ENCODE measurements around the gene C16orf86. TPM values are rescaled to one million over a fixed set of nuclear protein-coding genes. Genes with fewer than 3 reads are reported as not detected.

Gene C16orf86
- total and polyA plus RNA-seq, 7 donors: 0.46 to 26.1 (median 8.6) TPM

GRCh38 chr16:67668495-67669157 is 2.0 kb downstream of the C16orf86 start:
- TF ChIP-seq POLR2A (IDR thresholded peaks at IDR 0.05) (no peak), POLR2AphosphoS5 (IDR thresholded peaks at IDR 0.05) (no peak), EP300 (IDR thresholded peaks at IDR 0.05) (no peak)
- TF ChIP-seq, protein P1, sequence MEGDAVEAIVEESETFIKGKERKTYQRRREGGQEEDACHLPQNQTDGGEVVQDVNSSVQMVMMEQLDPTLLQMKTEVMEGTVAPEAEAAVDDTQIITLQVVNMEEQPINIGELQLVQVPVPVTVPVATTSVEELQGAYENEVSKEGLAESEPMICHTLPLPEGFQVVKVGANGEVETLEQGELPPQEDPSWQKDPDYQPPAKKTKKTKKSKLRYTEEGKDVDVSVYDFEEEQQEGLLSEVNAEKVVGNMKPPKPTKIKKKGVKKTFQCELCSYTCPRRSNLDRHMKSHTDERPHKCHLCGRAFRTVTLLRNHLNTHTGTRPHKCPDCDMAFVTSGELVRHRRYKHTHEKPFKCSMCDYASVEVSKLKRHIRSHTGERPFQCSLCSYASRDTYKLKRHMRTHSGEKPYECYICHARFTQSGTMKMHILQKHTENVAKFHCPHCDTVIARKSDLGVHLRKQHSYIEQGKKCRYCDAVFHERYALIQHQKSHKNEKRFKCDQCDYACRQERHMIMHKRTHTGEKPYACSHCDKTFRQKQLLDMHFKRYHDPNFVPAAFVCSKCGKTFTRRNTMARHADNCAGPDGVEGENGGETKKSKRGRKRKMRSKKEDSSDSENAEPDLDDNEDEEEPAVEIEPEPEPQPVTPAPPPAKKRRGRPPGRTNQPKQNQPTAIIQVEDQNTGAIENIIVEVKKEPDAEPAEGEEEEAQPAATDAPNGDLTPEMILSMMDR (IDR thresholded peaks at IDR 0.05): no peak
- no peaks in the 10 kb centered on the region for H3K9me3 ChIP-seq
- peaks cover 0 to 8% (median under 1%) of the 10 kb centered on the region in 4 donors for H3K36me3 ChIP-seq
- intact Hi-C loops (cut with DNase I): loop anchor here (1.0 to 5.0 kb wide), 3 partner anchors 121 to 186 kb away; partner anchors contain the start of genes AGRP and ATP6V0D1
- H3K4me1 ChIP-seq: peaks cover 0 to 40% (median 34%) of the 10 kb centered on the region in 4 donors
- H3K27ac ChIP-seq: peak overlapping the region; percentile 91 to 95 (median 92)
- WGBS, 2 donors: 76 to 84% methylated on average over 6 of the region's 6 CpGs
- no peak overlapping the region for H3K4me3 ChIP-seq
- H3K27me3 ChIP-seq: no peaks in the 10 kb centered on the region
- no peak for DNase-seq

DNA sequence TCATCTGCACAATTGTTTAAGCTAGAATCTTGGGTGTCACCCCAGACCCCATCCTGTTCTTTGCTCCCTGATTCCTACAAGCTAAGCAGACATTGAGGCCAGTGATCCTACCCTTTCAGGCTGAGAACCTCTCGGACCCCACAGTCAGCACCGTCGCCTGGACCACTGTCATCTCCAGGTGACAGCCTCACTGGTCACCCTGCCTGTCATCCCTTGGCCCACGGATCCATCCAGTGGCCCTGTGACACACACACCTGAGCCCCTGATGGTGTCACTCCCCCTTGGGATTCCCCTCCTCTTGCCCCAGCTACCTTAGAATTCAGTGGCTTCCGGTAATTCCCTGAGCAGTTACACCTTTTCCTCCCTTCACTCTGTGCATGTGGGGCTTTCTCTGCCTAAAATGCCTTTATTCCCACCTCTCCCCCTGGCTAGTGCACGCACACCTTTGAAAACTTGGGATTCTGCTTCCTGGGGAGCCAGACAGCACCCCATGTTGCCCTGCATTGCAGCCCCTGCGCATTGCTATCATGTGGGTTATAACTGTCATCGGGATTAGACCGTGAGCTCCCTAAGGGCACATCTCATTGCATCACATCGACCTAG is 3.0 kb downstream of the C16orf86 start:
- H3K27me3 ChIP-seq: no peaks in the 10 kb centered on the region
- WGBS, 2 donors: 93% methylated on average over 10 of the region's 10 CpGs
- H3K4me1 ChIP-seq: peaks cover 0 to 50% (median 44%) of the 10 kb centered on the region in 4 donors
- H3K4me3 ChIP-seq: no peak overlapping the region
- intact Hi-C loops (cut with DNase I): loop anchor here (5.0 kb wide), 3 partner anchors 122 to 187 kb away; partner anchors contain the start of genes AGRP and ATP6V0D1
- no peak for DNase-seq
- H3K9me3 ChIP-seq: no peaks in the 10 kb centered on the region
- H3K27ac ChIP-seq: no peak overlapping the region
- TF ChIP-seq, protein P1 (IDR thresholded peaks at IDR 0.05): no peak
- TF ChIP-seq EP300 (IDR thresholded peaks at IDR 0.05) (no peak), POLR2AphosphoS5 (IDR thresholded peaks at IDR 0.05) (no peak), POLR2A (IDR thresholded peaks at IDR 0.05) (no peak)
- no peaks in the 10 kb centered on the region for H3K36me3 ChIP-seq

DNA sequence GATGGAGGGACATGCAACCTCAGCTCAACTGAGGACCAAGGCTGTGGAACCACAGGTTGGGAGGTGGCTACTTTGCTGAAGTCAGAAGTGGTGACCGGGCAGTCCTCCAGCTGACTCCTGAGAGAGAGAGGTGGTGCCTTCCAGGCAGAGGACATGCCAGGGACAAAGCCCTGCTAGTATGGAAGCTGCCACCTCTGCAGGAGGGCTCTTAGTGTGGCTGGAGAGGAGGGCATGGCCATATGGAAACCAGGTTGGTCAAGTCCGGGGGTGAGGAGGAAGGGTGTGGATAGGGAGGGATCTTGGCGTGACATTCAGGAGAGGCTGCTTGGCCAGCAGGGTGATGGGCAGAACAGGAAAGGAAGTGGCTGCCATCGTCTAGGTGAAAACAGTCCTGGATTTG is 5.7 kb downstream of the C16orf86 start:
- no peaks in the 10 kb centered on the region for H3K9me3 ChIP-seq
- H3K27me3 ChIP-seq: no peaks in the 10 kb centered on the region
- H3K4me1 ChIP-seq: peaks cover 0 to 33% (median 29%) of the 10 kb centered on the region in 4 donors
- H3K27ac ChIP-seq: peak overlapping the region in 1 of 4 donors; percentile 71
- H3K36me3 ChIP-seq: no peaks in the 10 kb centered on the region
- TF ChIP-seq POLR2A (IDR thresholded peaks at IDR 0.05): no peak
- TF ChIP-seq EP300 (IDR thresholded peaks at IDR 0.05): no peak
- TF ChIP-seq POLR2AphosphoS5 (IDR thresholded peaks at IDR 0.05): no peak
- TF ChIP-seq, protein P1 (IDR thresholded peaks at IDR 0.05): no peak
- intact Hi-C loops (cut with DNase I): loop anchor here (2.0 to 5.0 kb wide), 2 partner anchors 46 to 145 kb away; partner anchors contain the start of gene GFOD2
- WGBS, 2 donors: 14 to 45% methylated on average over 4 of the region's 4 CpGs
- no peak overlapping the region for H3K4me3 ChIP-seq
- no peak for DNase-seq

- peak; percentile 83 for DNase-seq
- 28 to 54% methylated on average over 13 of the region's 13 CpGs for WGBS, 2 donors
- Histone ChIP-seq H3K36me3 (no peaks in the 10 kb centered on the region), H3K9me3 (no peaks in the 10 kb centered on the region), H3K27me3 (no peaks in the 10 kb centered on the region), H3K4me3 (no peak overlapping the region), H3K27ac (peak overlapping the region; percentile 58 to 72 (median 70)), H3K4me1 (peaks cover 0 to 27% (median 24%) of the 10 kb centered on the region in 4 donors)
- TF ChIP-seq, protein P1 (IDR thresholded peaks at IDR 0.05): peak in 3 of 4 experiments; percentile 57 to 74 (median 66)
- no peak for TF ChIP-seq POLR2AphosphoS5 (IDR thresholded peaks at IDR 0.05)
- intact Hi-C loops (cut with DNase I): loop anchor here (2.0 to 5.0 kb wide), 2 partner anchors 46 to 144 kb away; partner anchors contain the start of gene GFOD2
Observed at GRCh38 chr16:67672739-67673662, 6.4 kb downstream of the C16orf86 start.
